Fibroblast of skin of back (primary cell): ENCODE results near the gene LRIT2.

Experiments used
- DNase-seq: peaks from one replicate; pipeline ENCODE4 v3.0.0-alpha.2; 2013

The LRIT2 gene

GRCh38 chr10:84205049-84205852, 20.1 kb downstream of the LRIT2 start:
- DNase-seq = peak; percentile 23

GRCh38 chr10:84204610-84205009, 20.7 kb downstream of the LRIT2 start:
- DNase-seq = no peak

- DNase-seq = no peak
These were observed 21.2 kb downstream of the LRIT2 start for GRCh38 chr10:84204122-84204521.

DNA sequence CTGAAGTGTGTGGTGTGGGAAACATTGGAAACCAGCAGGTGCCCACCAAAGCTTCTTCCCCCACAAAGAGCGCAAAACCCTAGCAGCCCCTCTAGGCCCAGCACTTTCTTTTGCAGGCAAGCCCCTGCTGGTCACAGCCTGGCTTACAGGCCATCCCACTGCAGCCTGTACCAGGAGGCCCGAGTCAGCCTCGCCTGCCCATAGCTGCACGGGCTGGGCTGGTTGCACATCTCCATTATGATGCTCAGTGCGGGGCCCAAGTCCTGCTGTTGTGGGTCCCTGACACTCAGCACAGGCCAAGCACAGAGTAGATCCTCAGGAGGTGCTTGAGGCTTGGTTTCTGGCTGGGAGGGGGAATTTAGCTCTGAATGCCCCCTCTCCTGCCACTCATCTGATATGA, 23.0 kb downstream of the LRIT2 start:
- DNase-seq = no peak

- DNase-seq = no peak
These were observed 23.7 kb downstream of the LRIT2 start for GRCh38 chr10:84201682-84202081.

DNA sequence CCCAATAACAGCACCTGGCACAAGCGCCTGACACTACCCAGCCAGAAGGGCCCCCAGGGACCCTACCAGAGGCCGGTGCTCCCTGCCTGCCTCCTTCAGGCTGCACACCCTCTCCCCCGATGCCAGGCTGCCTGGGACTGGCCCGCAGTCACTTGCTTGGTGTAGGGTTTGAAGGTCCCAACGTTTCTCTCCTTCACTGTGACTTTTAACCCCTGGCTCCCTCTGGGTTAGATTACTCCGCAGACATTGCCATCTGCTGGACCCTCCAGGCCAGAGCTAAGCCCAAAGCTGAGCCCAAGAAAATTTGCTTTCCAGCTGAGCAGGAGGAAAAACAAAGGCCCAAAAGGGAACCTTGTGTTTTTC, 24.1 kb downstream of the LRIT2 start:
- no peak for DNase-seq

DNA sequence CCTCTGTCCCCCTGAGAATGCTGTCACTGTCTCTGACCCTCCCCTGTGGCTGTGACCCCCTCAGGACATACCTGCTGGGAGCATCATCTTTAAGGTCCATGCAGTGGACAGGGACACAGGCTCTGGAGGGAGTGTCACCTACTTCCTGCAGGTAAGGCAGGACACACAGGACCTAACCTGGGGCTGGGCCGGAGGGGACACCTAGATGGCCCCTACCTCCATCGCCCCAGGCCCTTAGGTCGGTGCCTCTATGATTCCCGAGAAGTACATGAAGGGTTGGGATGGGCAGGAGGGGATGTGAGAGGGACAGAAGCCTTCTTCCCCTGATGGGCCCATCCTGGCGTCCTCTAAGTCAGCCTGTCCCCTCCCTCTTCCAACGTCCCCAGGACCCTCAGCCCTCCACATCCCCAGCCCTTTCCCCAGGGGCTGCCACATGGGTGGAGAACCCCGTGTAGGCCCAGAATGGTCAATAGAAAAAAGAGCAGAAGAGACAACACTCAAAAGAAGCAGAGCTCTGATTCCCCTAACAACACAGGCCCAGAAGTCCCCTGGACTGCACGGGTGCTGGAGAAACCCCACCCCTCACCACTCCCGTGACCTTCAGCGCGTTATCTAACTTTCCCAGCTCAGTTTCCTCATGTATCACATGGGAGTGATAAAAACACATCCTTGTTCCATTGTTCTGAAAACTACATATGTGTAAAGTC, 24.7 kb downstream of the LRIT2 start:
- no peak for DNase-seq

- DNase-seq = no peak
These were observed 27.0 kb downstream of the LRIT2 start for GRCh38 chr10:84198206-84198915.

DNA sequence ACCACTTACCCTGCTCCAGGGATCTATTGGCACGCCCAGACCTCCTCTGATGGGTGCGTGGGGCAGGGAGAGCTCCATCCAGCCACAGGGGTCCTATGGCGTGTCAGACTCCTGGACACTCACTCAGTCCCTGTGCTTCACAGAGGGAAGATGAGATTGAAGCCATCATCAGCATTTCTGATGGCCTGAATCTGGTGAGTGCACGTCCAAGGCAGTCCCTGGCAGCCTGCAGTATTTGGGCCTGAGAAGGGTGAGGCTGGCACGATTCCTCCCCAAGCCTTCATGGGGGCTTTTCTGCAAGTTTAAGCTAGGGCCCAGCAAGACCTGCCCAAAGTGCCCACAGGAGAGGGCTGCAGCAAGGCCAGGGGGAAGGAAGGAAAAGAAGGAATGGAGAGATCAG, 27.7 kb downstream of the LRIT2 start:
- DNase-seq = no peak

- no peak for DNase-seq
These were observed 28.4 kb downstream of the LRIT2 start for GRCh38 chr10:84196941-84197340.

GRCh38 chr10:84196083-84196482, 29.3 kb downstream of the LRIT2 start:
- no peak for DNase-seq

DNA sequence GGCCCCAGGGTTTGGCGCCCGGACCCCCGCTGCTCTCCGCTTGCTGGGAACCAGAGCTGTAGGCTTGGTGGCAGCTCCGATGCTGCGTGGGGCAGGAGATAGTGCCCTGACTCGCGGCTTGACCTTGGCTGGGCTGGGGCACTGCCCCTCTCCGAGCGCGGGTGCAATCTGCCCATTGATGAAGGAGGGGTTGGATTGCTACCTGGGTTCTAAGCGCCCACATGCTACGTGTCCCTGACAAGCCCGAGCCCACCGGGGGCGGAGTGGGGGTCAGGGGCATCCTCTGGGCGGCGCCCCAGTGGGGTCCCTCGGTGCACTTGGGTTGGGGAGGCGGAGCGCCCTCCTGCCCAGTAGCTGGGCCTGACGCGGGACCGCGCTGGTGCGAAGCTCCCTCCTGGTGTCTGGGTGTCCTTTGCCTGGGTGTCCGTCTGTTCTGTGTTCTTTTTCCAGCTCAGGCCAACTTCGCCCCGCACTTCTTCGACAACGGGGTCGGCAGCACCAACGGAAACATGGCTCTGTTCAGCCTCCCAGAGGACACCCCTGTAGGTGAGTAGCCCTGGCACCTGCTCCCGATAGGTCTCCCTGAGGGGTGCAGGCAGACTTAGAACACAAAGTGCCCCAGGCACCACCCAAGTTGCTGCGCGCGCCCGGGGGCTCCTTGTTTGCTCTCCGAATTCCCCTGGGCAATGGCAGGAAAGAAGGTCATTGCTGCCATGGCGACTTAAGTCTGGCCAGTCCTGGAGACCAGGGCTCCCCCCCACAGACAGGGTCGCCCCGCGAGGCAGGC, 30.1 kb downstream of the LRIT2 start:
- no peak for DNase-seq

DNA sequence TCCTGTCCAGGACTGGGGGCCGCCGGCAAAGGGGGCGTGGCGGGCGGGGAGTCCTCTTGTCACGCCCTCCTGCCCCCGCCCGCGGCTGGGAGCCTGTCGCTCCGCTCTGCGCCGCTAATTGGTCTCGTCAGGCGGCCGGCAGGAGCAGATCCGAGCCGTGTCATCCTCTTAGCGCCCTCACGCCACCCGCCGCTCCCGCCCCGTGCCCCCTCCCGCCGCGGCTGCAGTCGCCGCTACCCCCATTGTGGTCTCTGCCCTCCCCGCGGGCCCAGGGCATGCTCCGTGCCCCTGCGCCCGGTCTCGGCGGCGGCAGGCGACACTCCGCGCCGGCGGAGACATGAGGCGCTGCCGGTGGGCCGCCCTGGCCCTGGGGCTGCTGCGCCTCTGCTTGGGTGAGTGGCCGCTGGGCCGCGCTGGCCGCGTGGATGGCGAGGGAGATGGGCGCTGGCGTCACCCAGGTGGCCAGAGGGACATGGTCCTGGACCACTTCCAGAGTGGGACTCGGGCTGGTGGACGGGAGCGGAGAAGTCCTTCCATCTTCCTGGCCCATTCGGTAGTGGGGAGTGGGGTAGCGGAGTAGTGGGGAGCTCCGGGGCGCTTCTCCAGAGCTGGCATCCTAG, 30.8 kb downstream of the LRIT2 start, which contains the start of gene CDHR1:
CDHR1 (plus strand) TSS at position 114 of the 620 bp plus-strand sequence; CDS start at position 338, 224 bp downstream.
- peak; percentile 16 for DNase-seq

- no peak for DNase-seq
These were observed 31.4 kb downstream of the LRIT2 start for GRCh38 chr10:84193846-84194423.

DNA sequence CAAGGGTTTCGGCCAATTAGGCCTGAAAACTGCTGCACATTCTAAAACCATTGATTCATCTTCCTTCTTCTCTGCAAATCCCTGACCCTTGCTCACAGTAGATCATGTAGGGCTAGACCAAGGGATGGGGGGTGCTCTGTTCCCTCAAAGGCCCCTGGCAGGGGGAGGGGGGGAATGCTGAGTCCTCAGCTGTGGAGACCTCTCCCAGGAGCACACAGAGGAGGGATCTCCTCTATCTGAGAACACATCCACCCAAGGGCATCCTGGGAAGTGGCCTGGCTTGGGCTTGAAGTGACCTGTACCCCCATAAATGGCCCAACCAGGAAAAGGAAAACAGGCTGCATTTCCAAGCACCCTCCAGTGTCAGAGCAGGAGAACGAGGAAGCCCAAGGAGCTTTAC, 32.0 kb downstream of the LRIT2 start:
- DNase-seq = no peak

DNA sequence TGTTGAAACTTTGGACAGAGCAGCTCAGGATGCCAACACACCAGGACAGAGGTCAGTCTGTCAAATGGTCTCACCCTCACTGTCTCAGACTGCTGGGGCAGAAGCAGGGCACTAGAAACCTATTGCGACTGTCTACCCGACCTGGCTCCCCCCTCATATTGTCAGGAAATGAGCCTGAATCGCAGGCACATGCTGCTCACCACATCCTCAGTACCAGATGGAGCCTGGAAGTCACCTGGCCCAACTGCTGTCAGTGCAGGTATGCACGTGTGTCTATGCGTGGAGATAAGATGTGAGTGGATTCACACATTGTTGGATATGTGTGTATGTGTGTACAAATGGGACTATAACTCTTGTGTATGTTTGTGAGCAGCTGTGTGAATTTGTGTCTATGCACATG, 34.2 kb downstream of the LRIT2 start:
- no peak for DNase-seq

- DNase-seq = no peak
These were observed 34.7 kb downstream of the LRIT2 start for GRCh38 chr10:84190621-84191020.

- DNase-seq = no peak
These were observed 36.5 kb downstream of the LRIT2 start for GRCh38 chr10:84188815-84189214.

DNA sequence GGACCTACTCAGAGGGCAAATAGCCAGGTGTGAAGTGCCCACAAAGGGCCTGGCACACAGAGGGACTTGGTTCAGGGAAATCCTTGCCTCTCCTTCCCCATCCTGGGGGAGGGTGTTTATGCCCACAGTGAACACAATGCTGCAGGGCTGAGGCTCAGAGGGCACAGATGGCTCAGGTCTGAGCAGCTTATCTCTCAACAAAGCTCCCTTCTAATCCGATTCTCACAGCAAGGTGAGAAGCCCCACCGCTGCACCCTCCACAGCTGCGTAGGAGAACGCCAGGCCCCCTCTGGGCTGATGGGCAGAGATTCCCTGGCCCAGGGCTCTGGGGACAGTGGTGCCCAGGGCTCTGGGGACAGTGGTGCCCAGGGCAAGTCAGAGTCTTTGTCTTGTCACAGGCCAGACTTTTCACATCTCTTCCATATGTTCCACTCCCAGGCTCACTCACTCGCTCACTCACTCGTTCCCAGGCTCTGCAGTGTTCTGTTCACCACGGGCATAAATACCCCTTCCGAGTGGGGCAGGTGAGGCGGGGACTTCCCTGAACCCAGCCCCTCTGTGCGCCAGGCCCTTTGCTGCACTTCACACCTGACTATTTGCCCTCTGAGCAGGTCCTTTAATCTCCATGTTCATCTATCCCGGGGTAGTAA, 39.7 kb downstream of the LRIT2 start:
- DNase-seq = no peak

- no peak for DNase-seq
These were observed 40.8 kb downstream of the LRIT2 start for GRCh38 chr10:84184517-84184916.

- DNase-seq = no peak
These were observed 43.7 kb downstream of the LRIT2 start for GRCh38 chr10:84181631-84182030.
